ENCODE results near the gene CD2BP2.

GRCh38 chr16:30398661-30399434 lies 43.7 kb upstream of the CD2BP2 start:
- TF ChIP-seq, protein P1, sequence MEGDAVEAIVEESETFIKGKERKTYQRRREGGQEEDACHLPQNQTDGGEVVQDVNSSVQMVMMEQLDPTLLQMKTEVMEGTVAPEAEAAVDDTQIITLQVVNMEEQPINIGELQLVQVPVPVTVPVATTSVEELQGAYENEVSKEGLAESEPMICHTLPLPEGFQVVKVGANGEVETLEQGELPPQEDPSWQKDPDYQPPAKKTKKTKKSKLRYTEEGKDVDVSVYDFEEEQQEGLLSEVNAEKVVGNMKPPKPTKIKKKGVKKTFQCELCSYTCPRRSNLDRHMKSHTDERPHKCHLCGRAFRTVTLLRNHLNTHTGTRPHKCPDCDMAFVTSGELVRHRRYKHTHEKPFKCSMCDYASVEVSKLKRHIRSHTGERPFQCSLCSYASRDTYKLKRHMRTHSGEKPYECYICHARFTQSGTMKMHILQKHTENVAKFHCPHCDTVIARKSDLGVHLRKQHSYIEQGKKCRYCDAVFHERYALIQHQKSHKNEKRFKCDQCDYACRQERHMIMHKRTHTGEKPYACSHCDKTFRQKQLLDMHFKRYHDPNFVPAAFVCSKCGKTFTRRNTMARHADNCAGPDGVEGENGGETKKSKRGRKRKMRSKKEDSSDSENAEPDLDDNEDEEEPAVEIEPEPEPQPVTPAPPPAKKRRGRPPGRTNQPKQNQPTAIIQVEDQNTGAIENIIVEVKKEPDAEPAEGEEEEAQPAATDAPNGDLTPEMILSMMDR (IDR thresholded peaks at IDR 0.05), result no peak
- TF ChIP-seq POLR2A (IDR thresholded peaks at IDR 0.05) (no peak), EP300 (IDR thresholded peaks at IDR 0.05) (no peak), POLR2AphosphoS5 (IDR thresholded peaks at IDR 0.05) (no peak)

Data from upper lobe of left lung (tissue), 4 donors.